LNCAP (cell line): Measurements from ENCODE around the gene ERG.

ENCODE experiments used
- TF ChIP-seq, protein P1 (sequence below): fragments of 450-650 bp; IDR thresholded peaks from 2 replicates; pipeline ENCODE4 v1.5.1; 2017; ENCODE audit warnings: mild to moderate bottlenecking

Gene ERG

DNA sequence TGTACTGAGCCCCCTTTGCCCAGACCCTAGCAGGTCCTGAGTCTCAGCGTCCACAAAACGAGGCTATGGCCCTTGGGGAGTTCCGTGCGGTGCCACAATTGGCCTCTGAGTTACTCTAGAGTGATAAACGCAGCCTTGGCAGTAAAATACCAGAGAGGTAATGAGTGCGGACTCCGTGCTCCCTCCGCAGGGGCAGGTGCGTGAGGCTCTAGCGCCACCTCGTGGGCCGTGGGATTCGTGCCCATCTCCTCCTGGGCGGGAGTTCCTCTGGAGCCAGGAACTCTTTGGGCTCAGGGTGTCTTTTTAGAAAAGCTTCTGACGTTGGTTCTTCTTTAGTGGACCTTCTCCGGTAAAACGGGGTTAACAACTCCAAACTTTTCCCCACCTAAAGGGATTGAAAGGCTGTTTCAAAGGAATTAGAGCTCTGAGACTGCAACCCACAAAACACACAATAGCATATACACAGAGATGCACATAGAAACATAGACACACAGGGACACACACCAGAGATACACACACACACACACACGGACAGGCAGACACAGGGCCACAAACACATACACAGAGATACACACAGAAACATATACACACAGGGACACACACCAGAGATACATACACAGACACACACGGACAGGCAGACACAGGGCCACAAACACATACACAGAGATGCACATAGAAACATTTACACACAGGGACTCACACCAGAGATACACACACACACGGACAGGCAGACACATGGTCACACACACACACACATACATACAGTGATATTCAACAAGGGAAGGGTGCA is 142.1 kb downstream of the ERG start:
- TF ChIP-seq, protein P1, sequence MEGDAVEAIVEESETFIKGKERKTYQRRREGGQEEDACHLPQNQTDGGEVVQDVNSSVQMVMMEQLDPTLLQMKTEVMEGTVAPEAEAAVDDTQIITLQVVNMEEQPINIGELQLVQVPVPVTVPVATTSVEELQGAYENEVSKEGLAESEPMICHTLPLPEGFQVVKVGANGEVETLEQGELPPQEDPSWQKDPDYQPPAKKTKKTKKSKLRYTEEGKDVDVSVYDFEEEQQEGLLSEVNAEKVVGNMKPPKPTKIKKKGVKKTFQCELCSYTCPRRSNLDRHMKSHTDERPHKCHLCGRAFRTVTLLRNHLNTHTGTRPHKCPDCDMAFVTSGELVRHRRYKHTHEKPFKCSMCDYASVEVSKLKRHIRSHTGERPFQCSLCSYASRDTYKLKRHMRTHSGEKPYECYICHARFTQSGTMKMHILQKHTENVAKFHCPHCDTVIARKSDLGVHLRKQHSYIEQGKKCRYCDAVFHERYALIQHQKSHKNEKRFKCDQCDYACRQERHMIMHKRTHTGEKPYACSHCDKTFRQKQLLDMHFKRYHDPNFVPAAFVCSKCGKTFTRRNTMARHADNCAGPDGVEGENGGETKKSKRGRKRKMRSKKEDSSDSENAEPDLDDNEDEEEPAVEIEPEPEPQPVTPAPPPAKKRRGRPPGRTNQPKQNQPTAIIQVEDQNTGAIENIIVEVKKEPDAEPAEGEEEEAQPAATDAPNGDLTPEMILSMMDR, result peak; percentile 81

DNA sequence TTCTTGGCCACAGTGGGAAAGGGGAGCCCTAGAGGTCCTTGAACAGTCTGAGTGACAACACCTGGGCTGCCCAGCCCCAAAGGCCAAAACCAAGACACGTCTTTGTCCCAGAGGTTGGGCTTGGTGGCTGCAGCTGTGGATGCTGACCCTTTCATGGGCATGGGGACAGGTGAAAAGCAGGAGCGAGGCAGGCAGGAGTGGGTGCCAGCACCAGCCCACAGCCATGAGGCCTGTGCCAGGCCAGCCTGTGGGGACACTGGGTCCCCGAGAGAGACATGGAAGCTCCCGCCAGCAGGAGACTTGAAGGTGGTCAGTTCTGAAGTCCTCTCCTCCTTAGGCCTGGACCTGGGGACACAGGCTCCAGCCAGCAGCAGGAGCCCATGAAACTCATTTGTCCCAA is 142.9 kb downstream of the ERG start:
- TF ChIP-seq, protein P1, result no peak

DNA sequence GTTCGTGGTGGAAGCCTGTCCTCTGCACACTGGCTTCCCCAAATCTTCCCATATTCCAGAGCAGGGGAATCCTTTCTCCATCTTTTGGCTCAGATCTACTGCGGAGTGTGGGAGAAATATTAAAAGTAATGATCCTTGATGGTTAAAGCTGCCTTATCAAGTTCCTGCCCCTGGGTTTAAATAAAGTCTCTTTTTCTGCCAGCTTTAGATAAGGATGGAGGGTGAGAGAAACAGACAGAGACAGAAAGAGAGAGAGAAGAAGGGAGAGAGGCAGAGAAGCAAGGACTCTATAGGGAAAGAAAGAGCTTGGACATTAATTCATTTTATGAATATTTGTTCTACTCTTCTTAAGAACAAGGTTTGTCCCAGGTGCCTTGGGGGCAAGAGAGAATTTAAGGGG is 143.5 kb downstream of the ERG start:
- TF ChIP-seq, protein P1, result no peak

DNA sequence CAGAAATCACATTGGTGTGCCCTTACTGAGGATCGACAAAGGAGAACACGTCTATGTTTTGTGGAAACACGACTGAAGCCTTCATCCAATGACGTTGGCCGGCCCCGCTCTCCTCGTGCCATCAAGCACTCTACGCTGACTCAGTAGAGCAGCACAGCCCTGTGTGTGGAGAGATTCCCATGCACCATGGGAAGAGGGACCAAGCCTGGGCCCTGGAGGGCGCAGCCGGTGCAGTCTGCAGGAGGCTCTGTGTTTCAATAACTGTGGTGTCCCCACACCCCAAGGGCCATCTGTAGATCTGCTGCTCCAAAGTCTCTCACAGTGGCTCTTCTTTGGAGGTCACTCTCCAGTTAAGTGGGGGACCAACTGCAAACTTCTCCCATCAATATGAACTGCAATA is 144.0 kb downstream of the ERG start:
- TF ChIP-seq, protein P1, result no peak

DNA sequence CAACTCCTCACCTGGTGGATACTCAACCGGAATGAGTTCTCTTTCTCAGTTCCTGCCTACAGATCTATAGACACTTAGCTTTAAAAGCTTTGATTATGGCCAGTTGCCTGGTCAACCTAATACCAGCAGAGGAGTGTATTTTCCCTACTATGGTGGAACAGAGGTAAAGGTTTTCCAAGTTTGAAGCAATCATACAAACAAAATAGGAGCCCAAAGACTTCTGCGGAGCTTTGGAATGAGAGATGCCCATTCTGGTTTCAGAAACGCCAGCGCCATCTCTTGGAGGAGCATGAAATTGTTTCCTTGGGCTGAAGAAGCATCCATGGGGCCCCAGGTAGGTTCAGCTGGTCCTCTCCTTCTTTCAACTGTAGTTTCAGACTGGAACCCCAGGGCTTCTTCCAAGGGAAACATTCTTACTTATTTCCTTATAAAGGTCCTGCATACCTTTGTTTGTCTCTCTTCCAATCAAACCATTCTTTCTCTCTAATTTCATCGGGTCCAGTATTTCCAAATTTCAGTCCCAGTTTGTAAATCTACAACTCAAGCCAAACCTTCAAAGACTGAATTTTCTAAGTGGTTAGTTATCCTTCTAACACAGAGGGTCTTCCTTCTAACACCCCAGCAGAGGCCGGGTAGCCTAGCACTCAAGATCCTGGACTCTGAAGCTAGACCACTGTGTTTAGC is 145.6 kb downstream of the ERG start:
- TF ChIP-seq, protein P1, result peak; percentile 61

DNA sequence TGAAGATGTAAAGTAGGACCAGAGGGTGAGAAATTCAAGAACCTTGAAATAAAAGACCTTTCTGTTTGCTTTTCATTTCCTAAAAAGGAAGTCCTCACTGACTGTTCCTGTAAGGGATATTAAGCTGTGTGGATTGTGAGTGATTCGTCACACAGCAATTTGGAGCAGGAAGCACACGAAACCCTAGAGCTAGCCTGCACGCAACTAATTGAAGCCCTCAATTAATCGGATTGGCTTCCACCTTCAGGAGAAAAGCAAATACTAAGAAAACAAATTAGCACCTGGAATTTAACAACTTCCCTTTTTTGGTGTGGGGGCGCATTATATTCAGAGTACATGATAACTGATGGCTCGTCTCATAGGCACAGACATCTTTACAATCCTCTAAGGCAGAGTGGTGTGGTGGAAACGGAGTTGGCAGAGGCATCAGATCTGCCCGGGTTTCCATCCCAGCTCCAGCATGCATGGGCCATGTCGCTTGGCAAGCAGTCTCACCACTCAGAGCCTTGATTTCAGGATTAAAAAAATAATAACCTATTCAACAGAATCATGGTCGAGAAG is 146.2 kb downstream of the ERG start:
- TF ChIP-seq, protein P1, result no peak

DNA sequence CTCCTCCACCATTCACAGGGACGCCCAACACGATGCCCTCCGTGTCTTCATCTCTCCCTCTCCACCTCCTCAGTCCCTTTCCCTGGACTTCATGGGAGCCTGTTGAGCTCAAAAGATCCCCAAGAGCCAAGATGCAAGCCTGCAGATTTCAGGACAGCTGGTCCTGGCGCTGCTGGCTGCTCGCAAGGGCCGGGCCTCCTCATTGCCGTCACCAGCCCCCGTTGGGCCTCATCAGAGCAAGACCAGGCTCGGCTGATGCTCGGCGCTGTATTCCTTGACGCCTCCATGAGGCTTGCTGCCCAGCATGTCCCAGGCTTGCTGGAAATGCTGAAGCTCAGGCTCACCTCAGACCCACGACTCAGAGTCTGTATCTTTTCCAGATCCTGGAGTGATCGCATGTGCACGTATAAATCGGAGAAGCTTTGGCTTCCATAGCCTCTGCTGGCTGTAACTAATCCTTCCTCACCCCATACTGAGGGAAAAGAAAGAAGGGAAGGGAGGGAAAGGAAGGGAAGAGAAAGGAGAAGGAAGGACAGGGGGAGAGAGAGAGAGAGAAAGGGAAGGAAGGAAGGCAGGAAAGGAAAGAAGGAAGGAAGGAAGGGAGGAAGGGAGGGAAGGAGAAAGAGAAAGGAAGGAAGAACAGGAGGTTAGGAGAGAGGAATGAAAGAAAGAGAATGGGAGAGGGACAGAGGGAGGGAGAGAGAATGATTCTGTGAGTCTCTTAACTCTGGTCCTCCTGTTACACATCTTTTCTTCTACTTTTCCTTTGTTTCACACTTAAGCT is 146.9 kb downstream of the ERG start:
- TF ChIP-seq, protein P1, result no peak
